ENCODE results near the gene NDUFA8.

The NDUFA8 gene

GRCh38 chr9:122190597-122191381, 31.2 kb upstream of the NDUFA8 start:
- Histone ChIP-seq H3K27me3 (ENCODE audit: insufficient read depth, low read depth) (no peaks in the 10 kb centered on the region), H3K4me2 (no peak overlapping the region), H3K36me3 (ENCODE audit: insufficient read depth) (no peaks in the 10 kb centered on the region), H3K4me1 (ENCODE audit: low read depth, poor library complexity, severe bottlenecking) (no peaks in the 10 kb centered on the region), H2AFZ (ENCODE audit: low read depth) (no peak overlapping the region), H3K4me3 (IDR thresholded peaks at IDR 0.05; ENCODE audit: insufficient read depth, low read depth, low read length) (no peak overlapping the region), H3K27ac (no peak overlapping the region), H4K20me1 (ENCODE audit: insufficient read depth) (no peaks in the 10 kb centered on the region), H3K9ac (no peak overlapping the region), H3K79me2 (ENCODE audit: insufficient read depth, low read depth) (no peaks in the 10 kb centered on the region)
- no peak for TF ChIP-seq CTCF (conservative IDR thresholded peaks at IDR 0.05; ENCODE audit: low read depth, low read length)

DNA sequence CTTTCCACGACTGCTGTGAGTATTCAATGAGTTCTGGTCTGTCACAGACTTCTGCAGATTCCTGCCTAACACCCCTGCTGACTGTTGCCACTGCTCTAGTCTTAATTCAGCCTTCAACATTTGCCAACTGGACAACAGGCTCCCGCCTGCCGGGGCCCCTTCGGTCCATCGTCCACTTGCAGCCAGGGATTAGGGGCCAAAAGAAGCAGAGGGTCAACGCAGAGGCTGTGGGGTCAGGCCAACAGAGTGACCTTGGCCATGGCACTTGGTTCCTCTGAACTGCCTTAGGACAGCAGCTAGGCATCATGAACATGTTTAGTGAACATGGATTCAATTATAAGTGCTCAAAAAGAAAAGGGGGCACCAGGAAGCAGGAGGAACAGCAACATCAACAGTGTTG, 28.8 kb upstream of the NDUFA8 start:
- no peaks in the 10 kb centered on the region for H3K4me1 ChIP-seq (ENCODE audit: low read depth, poor library complexity, severe bottlenecking)
- H3K4me3 ChIP-seq (IDR thresholded peaks at IDR 0.05; ENCODE audit: insufficient read depth, low read depth, low read length) = no peak overlapping the region
- no peaks in the 10 kb centered on the region for H3K79me2 ChIP-seq (ENCODE audit: insufficient read depth, low read depth)
- no peak overlapping the region for H2AFZ ChIP-seq (ENCODE audit: low read depth)
- no peaks in the 10 kb centered on the region for H3K27me3 ChIP-seq (ENCODE audit: insufficient read depth, low read depth)
- H3K4me2 ChIP-seq = no peak overlapping the region
- H3K36me3 ChIP-seq (ENCODE audit: insufficient read depth) = no peaks in the 10 kb centered on the region
- no peak for TF ChIP-seq CTCF (conservative IDR thresholded peaks at IDR 0.05; ENCODE audit: low read depth, low read length)
- H4K20me1 ChIP-seq (ENCODE audit: insufficient read depth) = no peaks in the 10 kb centered on the region
- H3K27ac ChIP-seq = no peak overlapping the region
- no peak overlapping the region for H3K9ac ChIP-seq

- Histone ChIP-seq H3K9ac (no peak overlapping the region), H3K27ac (no peak overlapping the region), H4K20me1 (ENCODE audit: insufficient read depth) (no peaks in the 10 kb centered on the region), H3K79me2 (ENCODE audit: insufficient read depth, low read depth) (no peaks in the 10 kb centered on the region), H3K27me3 (ENCODE audit: insufficient read depth, low read depth) (no peaks in the 10 kb centered on the region), H3K4me1 (ENCODE audit: low read depth, poor library complexity, severe bottlenecking) (no peaks in the 10 kb centered on the region), H3K4me2 (no peak overlapping the region), H3K4me3 (IDR thresholded peaks at IDR 0.05; ENCODE audit: insufficient read depth, low read depth, low read length) (no peak overlapping the region), H3K36me3 (ENCODE audit: insufficient read depth) (no peaks in the 10 kb centered on the region), H2AFZ (ENCODE audit: low read depth) (no peak overlapping the region)
- TF ChIP-seq CTCF (conservative IDR thresholded peaks at IDR 0.05; ENCODE audit: low read depth, low read length) = no peak
Observed at GRCh38 chr9:122186777-122187470, 27.3 kb upstream of the NDUFA8 start.

GRCh38 chr9:122186301-122186700, 26.7 kb upstream of the NDUFA8 start:
- TF ChIP-seq CTCF (conservative IDR thresholded peaks at IDR 0.05; ENCODE audit: low read depth, low read length) = no peak
- H3K4me2 ChIP-seq = no peak overlapping the region

More at GRCh38 chr9:122186301-122186700, 26.7 kb upstream of the NDUFA8 start:
- H3K4me3 ChIP-seq (IDR thresholded peaks at IDR 0.05; ENCODE audit: insufficient read depth, low read depth, low read length) = no peak overlapping the region
- H3K27ac ChIP-seq = no peak overlapping the region
- H3K79me2 ChIP-seq (ENCODE audit: insufficient read depth, low read depth) = no peaks in the 10 kb centered on the region
- no peak overlapping the region for H3K9ac ChIP-seq
- H3K36me3 ChIP-seq (ENCODE audit: insufficient read depth) = no peaks in the 10 kb centered on the region
- H2AFZ ChIP-seq (ENCODE audit: low read depth) = no peak overlapping the region
- H3K27me3 ChIP-seq (ENCODE audit: insufficient read depth, low read depth) = no peaks in the 10 kb centered on the region
- H4K20me1 ChIP-seq (ENCODE audit: insufficient read depth) = no peaks in the 10 kb centered on the region
- H3K4me1 ChIP-seq (ENCODE audit: low read depth, poor library complexity, severe bottlenecking) = no peaks in the 10 kb centered on the region

Data from KMS-11 (cell line).